ENCODE measurements around the gene UAP1L1.
"Not testable (repeated sequence)": the region's sequence is repeated elsewhere in the genome, so short reads cannot be mapped to it uniquely, and the experiment has no call there.

Gene UAP1L1, protein sequence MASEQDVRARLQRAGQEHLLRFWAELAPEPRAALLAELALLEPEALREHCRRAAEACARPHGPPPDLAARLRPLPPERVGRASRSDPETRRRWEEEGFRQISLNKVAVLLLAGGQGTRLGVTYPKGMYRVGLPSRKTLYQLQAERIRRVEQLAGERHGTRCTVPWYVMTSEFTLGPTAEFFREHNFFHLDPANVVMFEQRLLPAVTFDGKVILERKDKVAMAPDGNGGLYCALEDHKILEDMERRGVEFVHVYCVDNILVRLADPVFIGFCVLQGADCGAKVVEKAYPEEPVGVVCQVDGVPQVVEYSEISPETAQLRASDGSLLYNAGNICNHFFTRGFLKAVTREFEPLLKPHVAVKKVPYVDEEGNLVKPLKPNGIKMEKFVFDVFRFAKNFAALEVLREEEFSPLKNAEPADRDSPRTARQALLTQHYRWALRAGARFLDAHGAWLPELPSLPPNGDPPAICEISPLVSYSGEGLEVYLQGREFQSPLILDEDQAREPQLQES

DNA sequence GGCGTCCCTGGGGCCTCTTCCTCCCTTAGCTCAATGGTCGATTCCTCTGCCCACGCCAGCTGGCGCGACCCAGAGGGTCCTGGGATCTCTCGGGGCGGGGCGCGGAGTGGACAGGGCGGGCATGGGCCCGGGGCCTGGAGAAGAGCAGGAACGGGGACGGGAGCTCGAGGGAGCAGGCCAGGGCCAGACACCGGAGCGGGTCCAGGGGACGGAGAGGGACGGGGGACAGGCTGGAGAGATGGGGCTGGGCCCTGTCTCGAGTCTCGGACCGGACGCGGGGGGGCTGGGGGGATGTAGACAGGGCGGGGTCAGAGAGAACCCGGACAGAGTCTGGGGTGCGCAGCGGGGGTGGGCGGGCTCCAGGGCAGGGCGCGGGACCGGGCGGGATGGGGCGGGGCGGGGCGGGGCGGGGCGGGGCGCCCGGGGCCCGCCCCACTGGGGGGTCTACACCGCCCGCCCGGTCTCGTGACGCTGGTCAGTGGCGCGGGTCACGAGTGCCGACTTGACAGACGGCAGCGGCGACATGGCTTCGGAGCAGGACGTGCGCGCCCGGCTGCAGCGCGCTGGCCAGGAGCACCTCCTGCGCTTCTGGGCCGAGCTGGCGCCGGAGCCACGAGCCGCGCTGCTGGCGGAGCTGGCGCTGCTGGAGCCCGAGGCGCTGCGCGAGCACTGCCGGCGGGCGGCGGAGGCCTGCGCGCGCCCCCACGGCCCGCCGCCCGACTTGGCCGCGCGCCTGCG lies at the start of gene UAP1L1:
Gene UAP1L1 (plus strand): TSS at position 508 of the 738 bp plus-strand sequence. CDS start 16 bp downstream, at position 524.
- DNase-seq (ENCODE audit: low read depth in 2 of 2), result no peak

- peak; percentile 41 to 46 for DNase-seq (ENCODE audit: low read depth in 2 of 2)
Observed at GRCh38 chr9:137028263-137029057, 48.9 kb upstream of the UAP1L1 start.

GRCh38 chr9:137029058-137029936 lies 48.0 kb upstream of the UAP1L1 start:
- peak in 1 of 2 donors; percentile 52 for DNase-seq (ENCODE audit: low read depth in 2 of 2)

- no peak for DNase-seq (ENCODE audit: low read depth in 2 of 2)
Observed at GRCh38 chr9:137030006-137030405, 47.3 kb upstream of the UAP1L1 start.

DNA sequence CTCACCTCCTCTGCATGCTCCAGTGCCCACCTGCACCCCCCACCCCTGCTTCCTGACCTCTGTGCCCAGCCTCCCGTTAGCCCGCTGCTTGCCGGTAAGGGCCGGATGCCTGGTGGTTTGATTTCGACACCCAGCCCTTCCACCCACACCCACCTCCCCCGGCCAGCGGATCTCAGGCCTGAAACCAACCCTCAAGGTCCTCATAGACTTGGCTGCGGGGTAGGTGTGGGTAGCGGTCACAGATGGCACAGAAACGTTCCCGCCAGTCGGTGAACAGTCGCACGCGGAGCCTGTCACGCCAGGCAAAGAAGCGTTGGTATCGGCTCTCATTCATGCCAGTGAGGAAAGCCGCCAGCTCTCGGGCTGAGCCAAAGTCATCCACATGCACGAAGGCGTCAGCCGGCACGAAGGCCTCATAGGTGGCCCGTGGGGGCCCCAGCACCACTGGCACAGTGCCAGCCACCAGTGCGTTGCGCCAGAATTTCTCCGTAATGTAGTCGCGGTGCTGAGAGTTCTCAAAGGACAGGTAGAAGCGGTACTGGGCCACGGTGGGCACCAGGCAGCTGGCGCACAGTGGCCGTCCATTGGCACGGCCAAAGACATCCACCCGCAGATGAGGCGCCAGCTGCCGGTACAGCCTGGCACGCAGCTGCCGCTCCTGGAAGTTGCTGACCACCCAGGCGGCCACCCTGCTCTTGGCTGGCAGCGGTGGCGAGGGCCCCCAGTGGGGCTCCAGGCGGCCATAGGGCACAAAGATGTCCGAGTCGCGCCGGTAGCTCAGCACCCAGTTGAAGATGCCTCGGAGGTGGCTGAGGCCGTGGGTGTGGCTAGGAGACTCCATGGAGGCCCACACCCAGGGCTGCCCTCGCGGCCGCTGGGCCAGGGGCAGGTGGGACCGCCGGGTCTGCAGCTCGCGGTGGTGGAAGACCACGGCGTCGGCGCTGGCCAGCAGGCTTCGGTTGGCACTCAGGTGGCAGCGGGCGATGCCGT lies 46.5 kb upstream of the UAP1L1 start:
- DNase-seq (ENCODE audit: low read depth in 2 of 2), result no peak

DNA sequence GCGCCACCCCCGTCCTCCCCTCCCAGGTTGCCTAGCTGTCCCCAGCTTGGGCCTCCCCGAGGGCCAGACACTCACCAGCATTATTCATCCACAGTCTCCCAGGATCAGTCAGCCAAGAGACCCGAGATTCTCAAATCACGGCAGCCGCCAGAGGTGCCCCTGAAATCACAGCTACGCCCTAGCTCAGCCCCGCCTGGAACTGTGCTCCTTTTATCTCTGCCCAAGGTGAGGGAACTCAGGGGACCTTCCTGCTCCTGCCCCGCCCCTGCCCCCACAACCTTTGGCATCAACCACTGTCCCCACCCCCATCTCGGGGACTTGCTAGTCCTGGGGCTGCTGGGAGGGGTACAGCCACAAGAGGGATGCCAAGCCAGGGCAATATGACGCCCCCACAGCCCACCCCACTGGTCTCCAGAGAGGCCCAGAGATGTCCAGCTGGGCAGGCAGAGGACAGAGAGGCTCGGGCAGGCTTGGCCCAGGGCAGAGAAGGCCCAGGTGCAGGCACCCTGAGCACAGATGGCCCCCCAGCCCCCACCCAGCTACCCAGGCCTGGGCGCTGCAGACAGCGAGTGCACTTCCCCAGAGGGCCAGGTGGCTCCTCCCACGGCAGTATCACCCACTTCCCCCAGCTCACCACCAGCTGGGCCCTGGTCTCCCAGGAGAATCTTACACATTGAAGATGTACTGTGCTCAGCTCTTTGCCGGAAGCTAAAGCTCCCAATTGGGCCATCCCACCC lies 45.2 kb upstream of the UAP1L1 start, which contains the start of gene FUT7:
Gene FUT7 (minus strand): TSS at position 185 of the 737 bp plus-strand sequence. CDS start 97 bp downstream, at position 88.
- DNase-seq (ENCODE audit: low read depth in 2 of 2), result no peak

GRCh38 chr9:137032858-137033257 lies 44.5 kb upstream of the UAP1L1 start:
- DNase-seq (ENCODE audit: low read depth in 2 of 2), result no peak

GRCh38 chr9:137033481-137033880 lies 43.8 kb upstream of the UAP1L1 start:
- not testable (repeated sequence) for DNase-seq (ENCODE audit: low read depth in 2 of 2)

DNA sequence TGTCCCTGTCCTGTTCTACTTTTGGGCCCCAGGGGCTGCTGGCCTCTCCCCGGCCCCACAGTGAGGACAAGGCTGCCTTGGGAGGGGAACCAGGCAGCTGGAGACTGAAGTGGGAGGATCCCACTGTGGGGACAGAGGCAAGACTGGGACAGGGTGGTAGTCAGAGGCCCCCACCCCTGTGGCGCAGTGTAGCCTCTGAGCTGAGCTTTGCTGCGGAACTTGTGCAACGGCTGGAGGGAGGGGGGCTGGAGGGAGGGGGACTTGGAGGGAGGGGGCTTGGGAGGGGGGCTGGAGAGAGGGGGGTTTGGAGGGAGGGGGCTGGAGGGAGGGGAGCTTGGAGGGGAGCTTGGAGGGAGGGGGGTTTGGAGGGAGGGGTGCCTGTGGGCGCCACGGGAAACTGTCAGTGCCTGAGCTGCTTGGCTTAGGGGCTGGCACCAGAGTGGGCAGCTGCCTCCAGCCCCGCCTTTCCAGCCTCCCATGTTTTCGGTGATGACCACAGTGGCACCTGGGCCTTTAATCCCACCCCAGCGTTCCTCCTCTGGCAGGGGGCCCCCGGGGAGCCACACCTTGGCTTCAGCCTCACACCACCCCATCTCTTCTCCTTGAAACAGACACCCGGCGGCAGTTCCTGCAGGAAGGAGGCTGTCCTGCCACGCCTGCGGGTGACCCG lies 43.1 kb upstream of the UAP1L1 start:
- no peak for DNase-seq (ENCODE audit: low read depth in 2 of 2)

DNA sequence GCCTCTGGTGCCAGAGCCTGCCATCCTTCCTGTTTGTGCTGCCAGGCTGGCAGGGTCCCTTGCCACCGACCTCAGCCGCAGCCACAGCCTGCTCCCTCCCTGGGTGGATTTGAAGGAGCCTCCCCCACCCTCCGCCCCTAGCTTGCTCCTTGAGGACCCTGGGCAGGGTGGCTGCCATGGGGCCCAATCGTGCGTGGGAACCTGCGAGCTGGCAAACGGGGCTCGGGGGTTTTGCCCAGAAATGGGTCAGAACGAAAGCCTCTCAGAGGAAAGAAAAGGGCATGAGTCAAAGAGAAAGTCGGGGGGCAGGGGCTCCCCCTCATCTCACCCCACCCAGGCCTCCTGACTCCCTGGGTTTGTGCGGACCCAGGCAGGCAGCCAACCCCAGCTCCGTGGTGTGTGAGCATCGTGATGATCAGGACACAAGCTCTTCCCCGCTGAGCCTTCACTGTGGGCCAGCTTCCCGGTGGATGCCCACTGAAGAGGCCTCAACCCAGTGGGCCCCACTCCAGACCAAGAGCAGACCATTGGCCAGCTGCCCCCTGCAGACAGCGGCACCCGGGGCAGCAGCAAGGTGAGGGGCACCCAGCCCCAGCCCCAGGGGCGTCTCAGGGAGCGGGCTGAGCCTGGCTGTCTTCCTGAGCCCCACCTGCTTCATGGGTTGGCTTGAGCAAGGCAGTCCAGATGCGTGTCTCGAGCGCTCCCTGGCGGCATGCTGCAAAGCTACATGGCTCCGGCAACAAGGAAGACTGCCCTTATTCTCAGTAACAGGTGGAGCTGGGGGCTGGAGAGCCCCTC lies 42.4 kb upstream of the UAP1L1 start:
- DNase-seq (ENCODE audit: low read depth in 2 of 2), result peak; percentile 73 to 76

DNA sequence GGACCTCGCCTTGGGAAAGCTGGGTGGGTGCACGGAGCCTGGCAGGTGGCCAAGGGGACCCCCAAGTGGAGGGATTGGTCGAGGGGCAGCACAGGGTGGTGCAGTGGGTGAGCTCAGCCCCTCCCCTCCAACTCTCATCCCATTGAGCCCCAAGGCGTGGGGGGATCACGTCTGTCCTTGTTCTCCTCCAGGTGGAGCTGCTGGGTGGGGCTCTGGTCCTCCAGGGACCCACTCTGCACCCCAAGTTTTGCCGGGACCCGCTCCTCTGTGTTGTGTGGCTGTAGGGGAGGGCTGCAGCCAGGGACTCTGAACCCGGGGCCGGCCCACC lies 41.8 kb upstream of the UAP1L1 start:
- DNase-seq (ENCODE audit: low read depth in 2 of 2), result no peak

DNA sequence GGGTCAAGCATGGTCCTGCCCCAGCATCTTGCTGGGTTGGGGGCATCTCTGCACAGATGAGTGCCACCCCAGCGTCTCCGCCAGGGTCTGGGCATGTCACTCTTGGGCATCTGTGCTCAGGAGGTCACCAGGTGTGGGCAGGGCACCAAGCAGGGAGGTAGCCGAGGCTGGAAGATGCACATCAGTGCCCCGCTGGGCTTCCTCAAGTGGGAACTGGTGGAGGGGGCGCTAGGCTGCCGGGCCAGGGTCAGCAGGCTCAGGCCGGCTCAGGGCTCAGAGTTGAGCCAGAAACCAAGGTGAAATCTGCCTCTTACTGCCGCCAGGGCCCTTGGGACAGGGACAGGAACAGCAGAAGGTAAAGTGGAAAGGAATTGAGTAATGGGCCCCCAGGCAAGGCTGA lies 41.4 kb upstream of the UAP1L1 start:
- no peak for DNase-seq (ENCODE audit: low read depth in 2 of 2)

DNA sequence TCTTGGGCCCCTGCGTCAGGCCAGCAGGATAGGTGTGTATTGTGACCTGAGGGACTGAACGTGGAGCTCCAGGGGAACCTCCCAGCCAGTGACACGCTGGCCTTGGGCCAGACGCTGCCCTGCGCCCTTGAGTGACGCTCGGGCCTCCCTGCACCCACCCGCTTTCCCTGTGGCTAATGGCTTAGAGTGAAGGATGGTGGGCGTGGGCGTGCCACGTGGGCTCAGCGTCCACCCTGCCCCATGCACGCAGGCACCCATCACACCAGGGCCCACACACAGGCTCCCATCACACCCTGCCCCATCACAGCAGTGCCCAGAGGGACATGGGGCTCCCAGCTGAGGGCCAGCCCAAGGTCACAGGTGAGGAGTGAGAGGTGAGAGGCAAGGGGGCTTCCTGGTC lies 40.3 kb upstream of the UAP1L1 start:
- no peak for DNase-seq (ENCODE audit: low read depth in 2 of 2)

- DNase-seq (ENCODE audit: low read depth in 2 of 2), result no peak
Observed at GRCh38 chr9:137037483-137037882, 39.8 kb upstream of the UAP1L1 start.

- DNase-seq (ENCODE audit: low read depth in 2 of 2), result no peak
Observed at GRCh38 chr9:137038916-137039315, 38.4 kb upstream of the UAP1L1 start.

DNA sequence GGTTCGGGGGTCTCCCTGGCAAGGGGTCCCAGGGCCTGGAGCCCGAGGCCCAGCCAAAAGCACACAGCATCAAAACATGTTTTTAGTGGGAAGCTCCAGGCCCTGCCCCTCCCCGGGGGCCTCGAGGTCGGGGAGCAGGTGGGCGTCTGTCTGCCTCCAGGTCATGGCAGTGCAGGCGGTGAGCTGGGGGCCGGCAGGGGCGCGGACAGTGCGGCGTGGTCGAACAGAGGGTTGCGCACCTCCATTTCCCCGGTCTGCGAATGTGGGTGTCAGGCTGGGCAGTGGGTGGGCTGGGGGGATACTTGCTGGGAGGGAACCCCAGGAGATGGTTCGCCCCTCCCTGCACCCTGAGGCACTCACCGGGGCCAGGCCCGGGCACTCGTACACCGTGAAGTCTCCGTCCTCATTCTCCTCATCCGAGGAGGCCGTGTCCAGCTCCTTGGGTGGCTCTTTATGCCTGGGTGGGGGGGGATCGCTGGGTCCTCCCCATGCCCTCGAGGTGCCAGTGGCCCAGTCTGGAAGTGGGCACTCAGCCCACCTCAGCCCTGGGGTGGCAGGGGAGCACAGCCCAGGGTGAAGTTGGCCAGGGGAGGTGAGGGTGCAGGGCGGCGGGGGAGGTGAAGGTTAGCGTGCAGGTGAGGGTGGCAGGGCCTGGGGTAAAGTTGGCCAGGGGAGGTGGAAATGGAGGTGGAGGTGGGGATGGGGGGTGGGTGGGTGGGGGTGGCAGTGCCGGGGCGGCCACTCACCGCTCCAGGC lies 37.5 kb upstream of the UAP1L1 start:
- DNase-seq (ENCODE audit: low read depth in 2 of 2), result no peak

- DNase-seq (ENCODE audit: low read depth in 2 of 2), result no peak
Observed at GRCh38 chr9:137040568-137040967, 36.7 kb upstream of the UAP1L1 start.
